H1 (cell line): ENCODE results near the gene ABCA9. TPM values are rescaled to one million over a fixed set of nuclear protein-coding genes. Genes with fewer than 3 reads are reported as not detected.

Experiments used
- CTCF ChIA-PET: fragments of 300-600 bp; sonication (Branson Sonifier 250); formaldehyde crosslinking; loops from one replicate; lab custom pipeline; 2021; ENCODE audit not compliant: partially characterized antibody; lab: Charles Lee
- POLR2A ChIA-PET: fragments of 300-600 bp; sonication (Branson Sonifier 250); formaldehyde crosslinking; loops from one replicate; lab custom pipeline; 2021; ENCODE audit warnings: inconsistent platforms; ENCODE audit not compliant: partially characterized antibody; lab: Charles Lee
- DNase-seq, 2 experiments: peaks; one replicate each; pipeline versions ENCODE4 v3.0.0 to v3.0.0-alpha.2; 2010 to 2022; ENCODE audit warnings: low spot score in 2 of 2, low read depth in 1 of 2, mixed read lengths in 1 of 2
- FAIRE-seq: peaks from 2 replicates; lab custom pipeline; 2011; peaks lifted over from hg19 to GRCh38; lab: Jason Lieb, UNC
- H2AFZ ChIP-seq: 2 replicates; pipeline ENCODE4 v1.8.1; 2012; ENCODE audit warnings: low read length, inconsistent platforms
- H2AK5ac ChIP-seq: 2 replicates; pipeline ENCODE4 v1.6.1; 2013; ENCODE audit warnings: low read depth, low read length
- H2BK120ac ChIP-seq: replicated peaks from 2 replicates; pipeline ENCODE3; 2013; ENCODE audit warnings: low read depth, low read length, inconsistent platforms
- H2BK12ac ChIP-seq: 2 replicates; pipeline ENCODE4 v1.6.1; 2013; ENCODE audit warnings: low read depth, low read length
- H2BK15ac ChIP-seq: 2 replicates; pipeline ENCODE4 v1.6.1; 2013; ENCODE audit warnings: low read length
- H2BK20ac ChIP-seq: 2 replicates; pipeline ENCODE4 v1.6.1; 2013; ENCODE audit warnings: low read length
- H2BK5ac ChIP-seq: 2 replicates; pipeline ENCODE4 v1.6.1; 2013; ENCODE audit warnings: low read depth, low read length
- H3K14ac ChIP-seq: 2 replicates; pipeline ENCODE4 v1.6.1; 2013; ENCODE audit warnings: inconsistent platforms; ENCODE audit not compliant: insufficient read length
- H3K18ac ChIP-seq: 2 replicates; pipeline ENCODE4 v1.6.1; 2013; ENCODE audit warnings: low read length; ENCODE audit errors: extremely low read depth
- H3K23ac ChIP-seq: 2 replicates; pipeline ENCODE4 v1.6.1; 2013; ENCODE audit warnings: inconsistent platforms; ENCODE audit not compliant: insufficient read length
- H3K23me2 ChIP-seq: 2 replicates; pipeline ENCODE4 v1.6.1; 2013; ENCODE audit warnings: low read depth, low read length
- H3K27ac ChIP-seq: 2 replicates; pipeline ENCODE4 v1.6.1; 2011; ENCODE audit warnings: low read depth, low read length, inconsistent platforms
- H3K27me3 ChIP-seq, 4 experiments: replicated peaks in 1 of 4; 1 replicate in 1 of 4; 2 replicates in 3 of 4; pipeline versions ENCODE4 v1.6.1 to v1.8.1; 2011 to 2013; ENCODE audit warnings: low read length in 3 of 4, mild to moderate bottlenecking in 3 of 4, inconsistent platforms in 2 of 4, mixed read lengths in 2 of 4, moderate library complexity in 1 of 4; ENCODE audit not compliant: control insufficient read depth in 3 of 4, insufficient read depth in 3 of 4; ENCODE audit errors: extremely low read depth in 1 of 4
- H3K36me3 ChIP-seq, 4 experiments: 2 replicates each; pipeline versions ENCODE4 v1.6.1 to v1.8.1; 2011 to 2013; ENCODE audit warnings: mild to moderate bottlenecking in 4 of 4, low read length in 3 of 4, moderate library complexity in 2 of 4, control low read depth in 1 of 4, inconsistent platforms in 1 of 4; ENCODE audit not compliant: insufficient read depth in 4 of 4, control insufficient read depth in 2 of 4
- H3K4ac ChIP-seq: replicated peaks from 2 replicates; pipeline ENCODE3; 2013; ENCODE audit warnings: low read length, low read depth, mixed read lengths, inconsistent platforms; ENCODE audit not compliant: insufficient read length
- H3K4me1 ChIP-seq, 4 experiments: replicated peaks in 1 of 4; 1 replicate in 1 of 4; 2 replicates in 3 of 4; pipeline versions ENCODE4 v1.6.1 to v1.8.1; 2011 to 2013; ENCODE audit warnings: low read length in 3 of 4, inconsistent platforms in 2 of 4, mixed read lengths in 1 of 4; ENCODE audit not compliant: insufficient read depth in 4 of 4, control insufficient read depth in 3 of 4
- H3K4me2 ChIP-seq, 2 experiments: 2 replicates each; pipeline versions ENCODE4 v1.6.1 to v1.8.1; 2011 to 2013; ENCODE audit warnings: low read depth in 2 of 2, low read length in 2 of 2, control low read depth in 1 of 2, inconsistent platforms in 1 of 2, mild to moderate bottlenecking in 1 of 2; ENCODE audit not compliant: insufficient read depth in 1 of 2
- H3K4me3 ChIP-seq, 4 experiments: fragments of 200-600, 300-600 bp in 1 of 4; sonication (generic), shearing (Covaris generic), sonication (Bioruptor Twin) in 1 of 4; 2 replicates each; pipeline versions ENCODE4 v1.5.1 to v1.8.1; 2011 to 2016; ENCODE audit warnings: low read length in 4 of 4, low read depth in 3 of 4, control low read depth in 2 of 4, inconsistent platforms in 2 of 4, mild to moderate bottlenecking in 2 of 4, mixed read lengths in 1 of 4, moderate library complexity in 1 of 4; ENCODE audit not compliant: insufficient read depth in 2 of 4; ENCODE audit errors: extremely low read depth in 1 of 4
- H3K56ac ChIP-seq: replicated peaks from 2 replicates; pipeline ENCODE3; 2013; ENCODE audit warnings: low read depth, mild to moderate bottlenecking, mixed read lengths, low read length, inconsistent platforms; ENCODE audit not compliant: insufficient read length
- H3K79me1 ChIP-seq: 2 replicates; pipeline ENCODE4 v1.6.1; 2013; ENCODE audit warnings: low read depth, low read length, control low read depth
- H3K79me2 ChIP-seq, 2 experiments: 2 replicates each; pipeline versions ENCODE4 v1.6.1 to v1.8.1; 2012 to 2013; ENCODE audit warnings: low read length in 2 of 2, mild to moderate bottlenecking in 2 of 2, inconsistent platforms in 1 of 2; ENCODE audit not compliant: insufficient read depth in 2 of 2, control insufficient read depth in 1 of 2
- H3K9ac ChIP-seq, 4 experiments: replicated peaks in 1 of 4; 1 replicate in 1 of 4; 2 replicates in 3 of 4; pipeline versions ENCODE4 v1.6.1 to v1.8.1; 2011 to 2013; ENCODE audit warnings: low read depth in 3 of 4, low read length in 3 of 4, control low read depth in 2 of 4, mild to moderate bottlenecking in 2 of 4, moderate library complexity in 2 of 4, inconsistent platforms in 1 of 4; ENCODE audit errors: extremely low read depth in 1 of 4
- H3K9me3 ChIP-seq, 2 experiments: 2 replicates each; pipeline versions ENCODE4 v1.6.1 to v1.8.1; 2012 to 2013; ENCODE audit warnings: mild to moderate bottlenecking in 2 of 2, moderate library complexity in 2 of 2, control low read depth in 1 of 2, inconsistent platforms in 1 of 2, low read depth in 1 of 2, low read length in 1 of 2, mixed read lengths in 1 of 2; ENCODE audit not compliant: insufficient read depth in 2 of 2
- H4K20me1 ChIP-seq, 2 experiments: replicated peaks in 1 of 2; 2 replicates each; pipeline versions ENCODE3 to v1.8.1; 2011 to 2013; ENCODE audit warnings: inconsistent platforms in 2 of 2, low read length in 2 of 2, mild to moderate bottlenecking in 1 of 2; ENCODE audit not compliant: insufficient read depth in 2 of 2, control insufficient read depth in 1 of 2
- H4K5ac ChIP-seq: 2 replicates; pipeline ENCODE4 v1.6.1; 2013; ENCODE audit warnings: low read length, low read depth, mixed read lengths, inconsistent platforms; ENCODE audit not compliant: insufficient read length
- H4K8ac ChIP-seq: 2 replicates; pipeline ENCODE4 v1.8.0; 2013; ENCODE audit warnings: mild to moderate bottlenecking, moderate library complexity, low read length, inconsistent platforms; ENCODE audit not compliant: insufficient read depth; ENCODE audit errors: extremely low read depth
- H4K91ac ChIP-seq: replicated peaks from 2 replicates; pipeline ENCODE3; 2013; ENCODE audit warnings: low read length, mixed read lengths, inconsistent platforms; ENCODE audit not compliant: insufficient read length
- WGBS, 2 experiments: shearing (Covaris generic) in 1 of 2; methylation state at CpG; one replicate each; pipeline versions ENCODE4 v1.1.6 to v1.1.7; 2013 to 2015; ENCODE audit warnings: low lambda C conversion rate in 2 of 2, mixed read lengths in 2 of 2, inconsistent platforms in 1 of 2, low coverage in 1 of 2, missing lambda C conversion rate in 1 of 2; ENCODE audit not compliant: insufficient replicate concordance in 2 of 2, insufficient coverage in 1 of 2, insufficient read length in 1 of 2; ENCODE audit errors: extremely low coverage in 1 of 2, missing lambda C conversion rate in 1 of 2; 5-methylcytosine and 5-hydroxymethylcytosine counted together
- polyA plus RNA-seq, 7 experiments: library from polyadenylated mRNA; depleted of rRNA in 3 of 7; stranded (reverse) in 5 of 7; unstranded in 2 of 7; fragments of >200 nt in 5 of 7; fragments of 200-250 nt in 2 of 7; gene quantifications; 1 replicate in 5 of 7; 2 replicates in 1 of 7; 4 replicates in 1 of 7; pipeline versions ENCODE4 v1.2.1 to v1.2.3, GENCODE V29; 2011 to 2013; ENCODE audit warnings: missing spikeins in 2 of 7, mixed read lengths in 2 of 7
- total RNA-seq: library from RNA; stranded (reverse); fragmentation: NEBNext Ultra II Directional; extraction: Animal tissue kit (Norgen Biotek cat#: 25700); gene quantifications from 2 replicates; pipeline ENCODE4 v1.2.1, GENCODE V29; 2021
- TF ChIP-seq, protein P1 (sequence below), 3 experiments: IDR thresholded peaks; 1 replicate in 2 of 3; 2 replicates in 1 of 3; pipeline versions ENCODE4 v1.5.1 to v1.6.1; 2011; ENCODE audit warnings: low read length in 3 of 3, mild to moderate bottlenecking in 3 of 3, inconsistent platforms in 2 of 3, low read depth in 1 of 3, moderate library complexity in 1 of 3; ENCODE audit not compliant: insufficient read depth in 1 of 3; ENCODE audit errors: control extremely low read depth in 1 of 3
- TF ChIP-seq, protein P2 (sequence below): IDR thresholded peaks from 2 replicates; pipeline ENCODE4 v1.6.1; 2011; ENCODE audit warnings: low read length, improper control_type of control experiment

Gene ABCA9
- total and polyA plus RNA-seq, 2 of the 8 experiments (the other 6 are each of a cell fraction or from before 2014, with no cell fraction given) = not detected

DNA sequence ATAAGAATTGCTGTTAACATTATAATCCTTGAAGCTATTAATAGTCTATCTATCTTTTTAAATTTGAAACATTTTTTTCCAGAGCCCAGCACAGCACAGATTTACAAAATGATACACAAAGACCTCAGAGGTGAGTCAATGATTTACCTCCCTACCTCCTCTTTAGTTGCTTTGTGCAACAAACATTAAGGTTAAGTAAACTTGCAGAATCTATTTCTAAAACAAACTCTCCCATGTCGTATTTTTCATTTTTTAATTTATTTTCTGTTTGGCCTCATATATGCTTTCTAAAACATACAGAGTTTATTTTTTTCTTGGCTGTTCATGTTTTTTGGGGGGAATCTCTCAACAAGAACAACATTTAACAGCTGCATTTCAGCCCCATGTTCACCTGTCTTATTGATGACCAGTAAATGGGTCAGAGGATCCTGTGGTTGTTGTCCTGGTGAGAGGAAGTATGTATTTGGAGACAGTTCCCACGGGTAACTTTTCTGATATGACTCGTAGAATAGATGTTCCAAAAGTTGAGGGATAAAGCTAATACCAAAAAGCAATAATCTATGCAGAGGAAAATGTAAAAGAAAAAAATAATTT lies 42.6 kb downstream of the ABCA9 start:
- Histone ChIP-seq H4K5ac (no peak overlapping the region), H2AK5ac (no peak overlapping the region), H3K36me3 (no peaks in the 10 kb centered on the region), H2BK20ac (no peak overlapping the region), H4K91ac (no peak overlapping the region), H3K4me3 (no peak overlapping the region), H3K23ac (no peak overlapping the region), H3K14ac (no peak overlapping the region), H3K79me2 (no peaks in the 10 kb centered on the region), H3K79me1 (no peaks in the 10 kb centered on the region), H3K4me1 (no peaks in the 10 kb centered on the region), H3K27me3 (no peaks in the 10 kb centered on the region; a peak in 1 of 7 replicates), H2BK12ac (no peak overlapping the region), H3K9ac (no peak overlapping the region), H2BK15ac (no peak overlapping the region), H4K8ac (no peak overlapping the region), H3K18ac (no peak overlapping the region), H3K4ac (no peak overlapping the region), H3K27ac (no peak overlapping the region), H3K23me2 (no peaks in the 10 kb centered on the region), H3K4me2 (no peak overlapping the region), H2BK5ac (no peak overlapping the region), H3K56ac (no peak overlapping the region), H2AFZ (no peak overlapping the region), H2BK120ac (no peak overlapping the region), H3K9me3 (no peaks in the 10 kb centered on the region), H4K20me1 (no peaks in the 10 kb centered on the region)
- CTCF ChIA-PET = interaction anchor here (1.0 to 1.2 kb wide), 2 partner anchors 217 to 229 kb away, joined by 3 to 5 read pairs; no protein-coding TSS in a partner anchor
- TF ChIP-seq, protein P1, sequence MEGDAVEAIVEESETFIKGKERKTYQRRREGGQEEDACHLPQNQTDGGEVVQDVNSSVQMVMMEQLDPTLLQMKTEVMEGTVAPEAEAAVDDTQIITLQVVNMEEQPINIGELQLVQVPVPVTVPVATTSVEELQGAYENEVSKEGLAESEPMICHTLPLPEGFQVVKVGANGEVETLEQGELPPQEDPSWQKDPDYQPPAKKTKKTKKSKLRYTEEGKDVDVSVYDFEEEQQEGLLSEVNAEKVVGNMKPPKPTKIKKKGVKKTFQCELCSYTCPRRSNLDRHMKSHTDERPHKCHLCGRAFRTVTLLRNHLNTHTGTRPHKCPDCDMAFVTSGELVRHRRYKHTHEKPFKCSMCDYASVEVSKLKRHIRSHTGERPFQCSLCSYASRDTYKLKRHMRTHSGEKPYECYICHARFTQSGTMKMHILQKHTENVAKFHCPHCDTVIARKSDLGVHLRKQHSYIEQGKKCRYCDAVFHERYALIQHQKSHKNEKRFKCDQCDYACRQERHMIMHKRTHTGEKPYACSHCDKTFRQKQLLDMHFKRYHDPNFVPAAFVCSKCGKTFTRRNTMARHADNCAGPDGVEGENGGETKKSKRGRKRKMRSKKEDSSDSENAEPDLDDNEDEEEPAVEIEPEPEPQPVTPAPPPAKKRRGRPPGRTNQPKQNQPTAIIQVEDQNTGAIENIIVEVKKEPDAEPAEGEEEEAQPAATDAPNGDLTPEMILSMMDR (IDR thresholded peaks at IDR 0.05; ENCODE audit: control extremely low read depth in 1 of 3, insufficient read depth in 1 of 3, low read depth in 1 of 3, low read length in 3 of 3) = no peak
- TF ChIP-seq, protein P2, sequence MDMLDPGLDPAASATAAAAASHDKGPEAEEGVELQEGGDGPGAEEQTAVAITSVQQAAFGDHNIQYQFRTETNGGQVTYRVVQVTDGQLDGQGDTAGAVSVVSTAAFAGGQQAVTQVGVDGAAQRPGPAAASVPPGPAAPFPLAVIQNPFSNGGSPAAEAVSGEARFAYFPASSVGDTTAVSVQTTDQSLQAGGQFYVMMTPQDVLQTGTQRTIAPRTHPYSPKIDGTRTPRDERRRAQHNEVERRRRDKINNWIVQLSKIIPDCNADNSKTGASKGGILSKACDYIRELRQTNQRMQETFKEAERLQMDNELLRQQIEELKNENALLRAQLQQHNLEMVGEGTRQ = no peak
- FAIRE-seq = no peak
- POLR2A ChIA-PET = no interaction called here
- DNase-seq = no peak
- WGBS, 2 experiments = 94% methylated on average over 3 of the region's 3 CpGs; no CpG with 5 or more reads in 1 of the 2 experiments
